Right atrium auricular region (tissue), 2 donors: ENCODE data around the gene SEMA3A. TPM values are rescaled to one million over a fixed set of nuclear protein-coding genes. Genes with fewer than 3 reads are reported as not detected.
"Not testable (repeated sequence)": the region's sequence is repeated elsewhere in the genome, so short reads cannot be mapped to it uniquely, and the experiment has no call there.

Source experiments
- DNase-seq: peaks from one replicate; pipeline ENCODE4 v3.0.0-alpha.2; 2019; ENCODE audit warnings: low spot score
- H3K27ac ChIP-seq, 2 donors: fragments of 200-600 bp; sonication (generic); 1 replicate in 1 of 2; 2 replicates in 1 of 2; pipeline ENCODE4 v1.5.1; 2016 to 2019
- H3K27me3 ChIP-seq, 2 donors: fragments of 200-600 bp; sonication (generic); one replicate each; pipeline versions ENCODE4 v1.5.1 to v1.6.0; 2017 to 2019
- H3K36me3 ChIP-seq: fragments of 200-600 bp; sonication (generic); one replicate; pipeline ENCODE4 v1.5.1; 2016
- H3K4me1 ChIP-seq, 2 donors: fragments of 200-600 bp; sonication (generic); one replicate each; pipeline versions ENCODE4 v1.5.1 to v1.6.0; 2017 to 2019
- H3K4me3 ChIP-seq, 2 donors: fragments of 200-600 bp; sonication (generic); 1 replicate in 1 of 2; 2 replicates in 1 of 2; pipeline ENCODE4 v1.5.1; 2017 to 2019; ENCODE audit warnings: mild to moderate bottlenecking in 1 of 2, moderate library complexity in 1 of 2
- H3K9me3 ChIP-seq, 2 donors: fragments of 200-600 bp; sonication (generic); one replicate each; pipeline ENCODE4 v1.5.1; 2019
- CTCF ChIP-seq, 2 donors: fragments of 200-600 bp; sonication (generic); IDR thresholded peaks; one replicate each; pipeline ENCODE4 v1.5.1; 2019; ENCODE audit warnings: antibody characterized with exemption in 2 of 2
- total RNA-seq, 2 donors: library from RNA; depleted of rRNA; stranded (reverse); fragments of >200 nt; gene quantifications; one replicate each; pipeline ENCODE4 v1.1.0, GENCODE V29; 2016

Gene SEMA3A
- 1 to 10 TPM; 3.6 to 6.1 TPM for total RNA-seq

- H3K4me3 ChIP-seq = peak within 1 kb of the TSS; percentile 38 to 48
- no peaks in the 10 kb centered on the region for H3K9me3 ChIP-seq
- TF ChIP-seq CTCF (IDR thresholded peaks at IDR 0.05) = no peak
- no peaks in the 10 kb centered on the region for H3K4me1 ChIP-seq
- H3K27me3 ChIP-seq = no peaks in the 10 kb centered on the region
- peak within 1 kb of the TSS; percentile 7 to 37 for H3K27ac ChIP-seq
- no peaks in the 10 kb centered on the region for H3K36me3 ChIP-seq
- DNase-seq = no peak
Measured at GRCh38 chr7:84194484-84195271, at the start of gene SEMA3A. Gene SEMA3A, minus strand, starts transcription at chr7:84194789. Its CDS starts 203 bp downstream, at chr7:84194586.

- not testable (repeated sequence) for H3K4me1 ChIP-seq, H3K27ac ChIP-seq, DNase-seq, H3K27me3 ChIP-seq, H3K9me3 ChIP-seq, H3K4me3 ChIP-seq, H3K36me3 ChIP-seq
Measured at GRCh38 chr7:84243037-84243436, 48.4 kb upstream of the SEMA3A start.

GRCh38 chr7:84238596-84238995 is 44.0 kb upstream of the SEMA3A start:
- Histone ChIP-seq H3K9me3 (no peaks in the 10 kb centered on the region), H3K27ac (no peak overlapping the region), H3K4me1 (no peaks in the 10 kb centered on the region), H3K27me3 (no peaks in the 10 kb centered on the region), H3K36me3 (no peaks in the 10 kb centered on the region), H3K4me3 (no peak overlapping the region)
- no peak for TF ChIP-seq CTCF (IDR thresholded peaks at IDR 0.05)
- DNase-seq = no peak

GRCh38 chr7:84237533-84238173 is 43.1 kb upstream of the SEMA3A start:
- H3K36me3 ChIP-seq = no peaks in the 10 kb centered on the region
- DNase-seq = no peak
- no peaks in the 10 kb centered on the region for H3K9me3 ChIP-seq
- no peak for TF ChIP-seq CTCF (IDR thresholded peaks at IDR 0.05)
- no peak overlapping the region for H3K4me3 ChIP-seq
- no peaks in the 10 kb centered on the region for H3K4me1 ChIP-seq
- H3K27me3 ChIP-seq = no peaks in the 10 kb centered on the region
- no peak overlapping the region for H3K27ac ChIP-seq

GRCh38 chr7:84236398-84236797 is 41.8 kb upstream of the SEMA3A start:
- TF ChIP-seq CTCF (IDR thresholded peaks at IDR 0.05) = no peak
- DNase-seq = no peak
- no peaks in the 10 kb centered on the region for H3K27me3 ChIP-seq
- H3K9me3 ChIP-seq = no peaks in the 10 kb centered on the region
- no peaks in the 10 kb centered on the region for H3K36me3 ChIP-seq
- no peaks in the 10 kb centered on the region for H3K4me1 ChIP-seq
- H3K27ac ChIP-seq = no peak overlapping the region
- H3K4me3 ChIP-seq = no peak overlapping the region

GRCh38 chr7:84232646-84233045 is 38.1 kb upstream of the SEMA3A start:
- Histone ChIP-seq H3K4me3 (no peak overlapping the region), H3K27ac (no peak overlapping the region), H3K4me1 (no peaks in the 10 kb centered on the region), H3K27me3 (no peaks in the 10 kb centered on the region), H3K36me3 (no peaks in the 10 kb centered on the region), H3K9me3 (no peaks in the 10 kb centered on the region)
- no peak for TF ChIP-seq CTCF (IDR thresholded peaks at IDR 0.05)
- no peak for DNase-seq
